WTC11 (cell line): ENCODE measurements around the gene SLC41A3. TPM values are rescaled to one million over a fixed set of nuclear protein-coding genes. Genes with fewer than 3 reads are reported as not detected.
A peak's percentile ranks its signal among the peaks of the same experiment; 100 is the strongest.

Experiments used
- ATAC-seq: fragments of 200-7000 bp; cut with Tn5 transposase; 2 replicates; pipeline ENCODE4 v1.10.0; 2021; ENCODE audit warnings: mild to moderate bottlenecking, moderate library complexity
- Bru-seq: library from RNA; stranded (reverse); fragments of 400-500 nt; gene quantifications from one replicate; lab custom pipeline; 2021; lab: Mats Ljungman, UMichigan
- CTCF ChIA-PET: fragments of 300-600 bp; sonication (Branson Sonifier 250); formaldehyde crosslinking; loops from one replicate; lab custom pipeline; 2021; ENCODE audit warnings: antibody characterized with exemption; lab: Charles Lee
- POLR2A ChIA-PET: fragments of 350-600 bp; sonication (Branson Sonifier 250); formaldehyde crosslinking; loops from one replicate; lab custom pipeline; 2021; ENCODE audit warnings: antibody characterized with exemption; lab: Charles Lee
- DNase-seq: peaks from one replicate; pipeline ENCODE4 v3.0.0; 2021; ENCODE audit warnings: low spot score
- H3K27ac Mint-ChIP-seq: 2 replicates; pipeline ENCODE4 v1.8.0; 2021; ENCODE audit warnings: mixed read lengths
- H3K27me3 Mint-ChIP-seq: 2 replicates; pipeline ENCODE4 v1.8.0; 2021; ENCODE audit warnings: low read depth, mild to moderate bottlenecking, moderate library complexity, mixed read lengths
- H3K36me3 Mint-ChIP-seq: 2 replicates; pipeline ENCODE4 v1.8.0; 2021; ENCODE audit warnings: mixed read lengths
- H3K4me1 Mint-ChIP-seq: 2 replicates; pipeline ENCODE4 v1.8.0; 2022; ENCODE audit warnings: mixed read lengths
- H3K4me3 Mint-ChIP-seq: 2 replicates; pipeline ENCODE4 v1.8.0; 2021; ENCODE audit warnings: mild to moderate bottlenecking, moderate library complexity, mixed read lengths
- H3K9me3 Mint-ChIP-seq: 2 replicates; pipeline ENCODE4 v1.8.0; 2021; ENCODE audit warnings: mixed read lengths
- ARID4B ChIP-seq: sonication (generic); formaldehyde crosslinking; IDR thresholded peaks from 2 replicates; pipeline ENCODE4 v1.8.0; 2023; ENCODE audit warnings: missing genetic modification reagents, mild to moderate bottlenecking, borderline replicate concordance
- ATF1 ChIP-seq: sonication (generic); formaldehyde crosslinking; IDR thresholded peaks from 2 replicates; pipeline ENCODE4 v1.8.1; 2023; ENCODE audit warnings: mild to moderate bottlenecking, moderate library complexity, missing genetic modification reagents
- FOXJ3 ChIP-seq: sonication (generic); formaldehyde crosslinking; IDR thresholded peaks from 2 replicates; pipeline ENCODE4 v1.9.0; 2021; ENCODE audit warnings: missing genetic modification reagents, mild to moderate bottlenecking, borderline replicate concordance
- HMGA2 ChIP-seq: fragments of 250-450 bp; sonication (Bioruptor Pico); IDR thresholded peaks from 2 replicates; pipeline ENCODE4 v1.4.0; 2021; ENCODE audit warnings: mild to moderate bottlenecking, moderate library complexity
- MAX ChIP-seq: sonication (generic); formaldehyde crosslinking; IDR thresholded peaks from 2 replicates; pipeline ENCODE4 v1.8.0; 2022; ENCODE audit warnings: mild to moderate bottlenecking, missing genetic modification reagents
- MYBL2 ChIP-seq: sonication (generic); formaldehyde crosslinking; IDR thresholded peaks from 2 replicates; pipeline ENCODE4 v1.8.1; 2023; ENCODE audit warnings: mild to moderate bottlenecking, moderate library complexity, missing genetic modification reagents
- SP1 ChIP-seq: sonication (generic); formaldehyde crosslinking; conservative IDR thresholded peaks from 2 replicates; pipeline ENCODE4 v1.8.1; 2022; ENCODE audit warnings: missing genetic modification reagents
- ZNF423 ChIP-seq: fragments of 250-450 bp; sonication (Bioruptor Pico); IDR thresholded peaks from 2 replicates; pipeline ENCODE4 v2.1.2; 2022; ENCODE audit warnings: mild to moderate bottlenecking, moderate library complexity
- long read RNA-seq, 3 experiments: library from RNA in 1 of 3; library from capped mRNA in 1 of 3; library from polyadenylated mRNA in 1 of 3; unstranded in 2 of 3; stranded (forward) in 1 of 3; transcript quantifications; one replicate each; pipeline ENCODE4 v2.0.0, GENCODE V29; 2021
- total RNA-seq: library from RNA; stranded (reverse); gene quantifications from 3 replicates; pipeline ENCODE4 v1.2.3, GENCODE V29; 2021
- TF ChIP-seq, protein P1 (sequence below): sonication (generic); formaldehyde crosslinking; IDR thresholded peaks from 2 replicates; pipeline ENCODE4 v1.8.1; 2022; ENCODE audit warnings: mild to moderate bottlenecking, moderate library complexity, missing genetic modification reagents
- TF ChIP-seq, protein P2 (sequence below): fragments of 250-450 bp; sonication (Bioruptor Pico); IDR thresholded peaks from 2 replicates; pipeline ENCODE4 v1.9.0; 2021; ENCODE audit warnings: mild to moderate bottlenecking, borderline replicate concordance

The SLC41A3 gene
- total RNA-seq: 28.1 to 33.5 TPM (median 28.4 TPM) in 3 replicates
- percentile 42 among the genes with signal in this experiment for Bru-seq, nascent RNA
- long read RNA-seq, experiment 1, transcript SLC41A3-203 (11 exons, 2,169 nt): major isoform, 25 of 46 reads
- long read RNA-seq, experiment 1, partial matches to known transcripts: 6 of 46 reads
- long read RNA-seq, experiment 1, other reads (novel, unspliced or antisense): 9 of 46 reads
- long read RNA-seq, experiment 2, transcript SLC41A3-203 (11 exons, 2,169 nt): major isoform, 5 of 48 reads
- long read RNA-seq, experiment 2, partial matches to known transcripts: 30 of 48 reads
- long read RNA-seq, experiment 2, other reads (novel, unspliced or antisense): 11 of 48 reads
- long read RNA-seq, experiment 3, transcript SLC41A3-201 (12 exons, 1,797 nt): minor isoform, 5 of 16 reads
- long read RNA-seq, experiment 3, transcript SLC41A3-203 (11 exons, 2,169 nt): major isoform, 9 of 16 reads
- long read RNA-seq, experiment 3, partial matches to known transcripts: 2 of 16 reads
- long read RNA-seq, experiment 3, other reads (novel, unspliced or antisense): 0 of 16 reads

- peaks cover 13% of the 10 kb centered on the region for H3K4me1 Mint-ChIP-seq
- H3K36me3 Mint-ChIP-seq: peaks cover 23% of the 10 kb centered on the region
- no peak within 1 kb of the TSS for H3K27ac Mint-ChIP-seq
- ChIA-PET POLR2A (no interaction called here), CTCF (interaction anchor here (0.7 to 1.1 kb wide), 4 partner anchors 10 to 49 kb away, joined by 3 to 5 read pairs (median 4); no protein-coding TSS in a partner anchor)
- H3K9me3 Mint-ChIP-seq: peaks cover 44% of the 10 kb centered on the region
- peak within 1 kb of the TSS; percentile 91 for H3K4me3 Mint-ChIP-seq
- TF ChIP-seq ATF1 (CRISPR knock-in tag) (no peak), ARID4B (CRISPR knock-in tag) (no peak), HMGA2 (CRISPR knock-in tag) (no peak), MAX (CRISPR knock-in tag) (0 out of 2 replicates have a peak, but pooled peaks have one; percentile 23), ZNF423 (peak; percentile 91), SP1 (peak; percentile 75)
- TF ChIP-seq, protein P1, sequence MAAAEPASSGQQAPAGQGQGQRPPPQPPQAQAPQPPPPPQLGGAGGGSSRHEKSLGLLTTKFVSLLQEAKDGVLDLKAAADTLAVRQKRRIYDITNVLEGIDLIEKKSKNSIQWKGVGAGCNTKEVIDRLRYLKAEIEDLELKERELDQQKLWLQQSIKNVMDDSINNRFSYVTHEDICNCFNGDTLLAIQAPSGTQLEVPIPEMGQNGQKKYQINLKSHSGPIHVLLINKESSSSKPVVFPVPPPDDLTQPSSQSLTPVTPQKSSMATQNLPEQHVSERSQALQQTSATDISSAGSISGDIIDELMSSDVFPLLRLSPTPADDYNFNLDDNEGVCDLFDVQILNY (CRISPR knock-in tag): peak; percentile 92
- TF ChIP-seq, protein P2, sequence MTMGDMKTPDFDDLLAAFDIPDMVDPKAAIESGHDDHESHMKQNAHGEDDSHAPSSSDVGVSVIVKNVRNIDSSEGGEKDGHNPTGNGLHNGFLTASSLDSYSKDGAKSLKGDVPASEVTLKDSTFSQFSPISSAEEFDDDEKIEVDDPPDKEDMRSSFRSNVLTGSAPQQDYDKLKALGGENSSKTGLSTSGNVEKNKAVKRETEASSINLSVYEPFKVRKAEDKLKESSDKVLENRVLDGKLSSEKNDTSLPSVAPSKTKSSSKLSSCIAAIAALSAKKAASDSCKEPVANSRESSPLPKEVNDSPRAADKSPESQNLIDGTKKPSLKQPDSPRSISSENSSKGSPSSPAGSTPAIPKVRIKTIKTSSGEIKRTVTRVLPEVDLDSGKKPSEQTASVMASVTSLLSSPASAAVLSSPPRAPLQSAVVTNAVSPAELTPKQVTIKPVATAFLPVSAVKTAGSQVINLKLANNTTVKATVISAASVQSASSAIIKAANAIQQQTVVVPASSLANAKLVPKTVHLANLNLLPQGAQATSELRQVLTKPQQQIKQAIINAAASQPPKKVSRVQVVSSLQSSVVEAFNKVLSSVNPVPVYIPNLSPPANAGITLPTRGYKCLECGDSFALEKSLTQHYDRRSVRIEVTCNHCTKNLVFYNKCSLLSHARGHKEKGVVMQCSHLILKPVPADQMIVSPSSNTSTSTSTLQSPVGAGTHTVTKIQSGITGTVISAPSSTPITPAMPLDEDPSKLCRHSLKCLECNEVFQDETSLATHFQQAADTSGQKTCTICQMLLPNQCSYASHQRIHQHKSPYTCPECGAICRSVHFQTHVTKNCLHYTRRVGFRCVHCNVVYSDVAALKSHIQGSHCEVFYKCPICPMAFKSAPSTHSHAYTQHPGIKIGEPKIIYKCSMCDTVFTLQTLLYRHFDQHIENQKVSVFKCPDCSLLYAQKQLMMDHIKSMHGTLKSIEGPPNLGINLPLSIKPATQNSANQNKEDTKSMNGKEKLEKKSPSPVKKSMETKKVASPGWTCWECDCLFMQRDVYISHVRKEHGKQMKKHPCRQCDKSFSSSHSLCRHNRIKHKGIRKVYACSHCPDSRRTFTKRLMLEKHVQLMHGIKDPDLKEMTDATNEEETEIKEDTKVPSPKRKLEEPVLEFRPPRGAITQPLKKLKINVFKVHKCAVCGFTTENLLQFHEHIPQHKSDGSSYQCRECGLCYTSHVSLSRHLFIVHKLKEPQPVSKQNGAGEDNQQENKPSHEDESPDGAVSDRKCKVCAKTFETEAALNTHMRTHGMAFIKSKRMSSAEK: no peak
- H3K27me3 Mint-ChIP-seq: peaks cover 12% of the 10 kb centered on the region
- ATAC-seq (peak; percentile 97), DNase-seq (peak; percentile 85)
Observed at GRCh38 chr3:126083913-126084767, at the start of gene SLC41A3. Gene SLC41A3 (minus strand): TSS chr3:126084124. CDS start chr3:126068219, 15,905 bp downstream.

GRCh38 chr3:126133606-126134005 lies 49.7 kb upstream of the SLC41A3 start:
- Mint-ChIP-seq H3K4me3 (no peak overlapping the region), H3K9me3 (no peaks in the 10 kb centered on the region), H3K36me3 (no peaks in the 10 kb centered on the region), H3K27me3 (peaks cover 22% of the 10 kb centered on the region), H3K4me1 (peaks cover 22% of the 10 kb centered on the region), H3K27ac (no peak overlapping the region)
- TF ChIP-seq MYBL2 (CRISPR knock-in tag) (0 out of 2 replicates have a peak, but pooled peaks have one; percentile 17), FOXJ3 (CRISPR knock-in tag) (no peak)
- CTCF ChIA-PET: interaction anchor here (0.7 to 3.9 kb wide), 47 partner anchors 9 to 389 kb away, joined by 3 to 55 read pairs (median 5); partner anchors contain the start of genes ALDH1L1, KLF15, SLC41A3 and ZXDC
- DNase-seq (peak; percentile 5), ATAC-seq (no peak)
- POLR2A ChIA-PET: interaction anchor here (1.0 kb wide), 1 partner anchor 154 kb away, joined by 4 read pairs; no protein-coding TSS in a partner anchor
